IgD-negative memory B cell (primary cell): Measurements from ENCODE around the gene CUL9. TPM values are rescaled to one million over a fixed set of nuclear protein-coding genes. Genes with fewer than 3 reads are reported as not detected.
A peak's percentile ranks its signal among the peaks of the same experiment; 100 is the strongest.

ENCODE experiments used
- H3K27ac Mint-ChIP-seq, 3 donors: one replicate each; pipeline ENCODE4 v1.8.0; 2020 to 2022; ENCODE audit warnings: mild to moderate bottlenecking in 3 of 3, mixed read lengths in 3 of 3, moderate library complexity in 1 of 3
- H3K27me3 Mint-ChIP-seq: one replicate; pipeline ENCODE4 v1.8.0; 2021; ENCODE audit warnings: mixed read lengths
- H3K36me3 Mint-ChIP-seq: one replicate; pipeline ENCODE4 v1.8.0; 2020; ENCODE audit warnings: mild to moderate bottlenecking, mixed read lengths
- H3K4me1 Mint-ChIP-seq, 3 donors: one replicate each; pipeline ENCODE4 v1.8.0; 2020 to 2022; ENCODE audit warnings: mixed read lengths in 3 of 3, mild to moderate bottlenecking in 1 of 3
- H3K4me3 Mint-ChIP-seq, 4 donors: one replicate each; pipeline ENCODE4 v1.8.0; 2020 to 2022; ENCODE audit warnings: mild to moderate bottlenecking in 4 of 4, mixed read lengths in 4 of 4, moderate library complexity in 3 of 4
- H3K9me3 Mint-ChIP-seq, 3 donors: one replicate each; pipeline ENCODE4 v1.8.0; 2020 to 2021; ENCODE audit warnings: mixed read lengths in 3 of 3, mild to moderate bottlenecking in 1 of 3
- polyA plus RNA-seq: library from polyadenylated mRNA; unstranded; fragments of 300-500 nt; fragmentation: Illumina TruSeq; gene quantifications from one replicate; pipeline ENCODE4 v1.2.3, GENCODE V29; 2021

Gene CUL9
- polyA plus RNA-seq, 1 donor from 2014 or later, result 13.1 TPM

DNA sequence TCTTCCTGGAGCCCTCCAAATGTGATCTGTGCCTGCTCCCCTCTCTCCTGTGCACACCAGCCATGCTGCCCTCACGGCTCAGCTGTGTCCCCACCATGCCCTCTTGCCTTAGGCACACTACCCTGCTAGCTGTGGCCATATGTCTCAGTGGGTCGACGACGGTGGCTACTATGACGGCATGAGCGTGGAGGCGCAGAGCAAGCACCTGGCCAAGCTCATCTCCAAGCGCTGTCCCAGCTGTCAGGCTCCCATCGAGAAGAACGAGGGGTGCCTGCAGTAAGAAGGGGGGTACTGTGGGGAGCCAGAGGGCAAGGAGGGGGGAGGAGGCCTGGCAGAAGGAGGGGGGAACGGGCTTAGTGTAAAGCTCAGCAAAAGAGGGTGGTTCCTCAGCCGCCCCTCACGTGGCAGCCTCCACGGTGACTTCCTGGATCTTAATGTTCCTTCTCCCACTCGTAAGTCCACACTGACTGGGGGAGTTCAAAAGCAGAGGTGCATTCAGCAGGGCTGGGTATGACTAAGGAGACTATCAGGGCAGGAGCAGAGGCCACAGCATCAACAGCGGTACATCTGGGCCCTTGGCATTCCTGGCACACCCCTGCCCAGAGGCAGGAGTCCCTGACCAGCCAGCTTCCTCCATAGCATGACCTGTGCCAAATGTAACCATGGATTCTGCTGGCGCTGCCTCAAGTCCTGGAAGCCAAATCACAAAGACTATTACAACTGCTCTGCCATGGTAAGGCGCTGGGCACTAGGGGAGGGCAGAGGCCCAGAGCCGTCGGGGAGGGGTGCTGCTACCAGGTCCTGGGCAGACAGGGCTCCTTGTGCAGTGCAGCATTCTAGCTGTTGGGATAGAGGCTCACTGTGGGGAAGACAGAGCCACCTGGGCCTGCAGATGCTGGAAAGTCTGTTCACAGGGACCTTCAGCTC, 39.3 kb downstream of the CUL9 start:
- peaks cover 7% of the 10 kb centered on the region for H3K36me3 Mint-ChIP-seq
- peaks cover 2% of the 10 kb centered on the region for H3K27me3 Mint-ChIP-seq
- peak overlapping the region in 2 of 3 donors; percentile 39 to 97 for H3K27ac Mint-ChIP-seq
- peaks cover 19 to 24% (median 22%) of the 10 kb centered on the region in 3 donors for H3K4me1 Mint-ChIP-seq
- H3K9me3 Mint-ChIP-seq, result no peaks in the 10 kb centered on the region
- peak overlapping the region in 1 of 4 donors; percentile 20 for H3K4me3 Mint-ChIP-seq

DNA sequence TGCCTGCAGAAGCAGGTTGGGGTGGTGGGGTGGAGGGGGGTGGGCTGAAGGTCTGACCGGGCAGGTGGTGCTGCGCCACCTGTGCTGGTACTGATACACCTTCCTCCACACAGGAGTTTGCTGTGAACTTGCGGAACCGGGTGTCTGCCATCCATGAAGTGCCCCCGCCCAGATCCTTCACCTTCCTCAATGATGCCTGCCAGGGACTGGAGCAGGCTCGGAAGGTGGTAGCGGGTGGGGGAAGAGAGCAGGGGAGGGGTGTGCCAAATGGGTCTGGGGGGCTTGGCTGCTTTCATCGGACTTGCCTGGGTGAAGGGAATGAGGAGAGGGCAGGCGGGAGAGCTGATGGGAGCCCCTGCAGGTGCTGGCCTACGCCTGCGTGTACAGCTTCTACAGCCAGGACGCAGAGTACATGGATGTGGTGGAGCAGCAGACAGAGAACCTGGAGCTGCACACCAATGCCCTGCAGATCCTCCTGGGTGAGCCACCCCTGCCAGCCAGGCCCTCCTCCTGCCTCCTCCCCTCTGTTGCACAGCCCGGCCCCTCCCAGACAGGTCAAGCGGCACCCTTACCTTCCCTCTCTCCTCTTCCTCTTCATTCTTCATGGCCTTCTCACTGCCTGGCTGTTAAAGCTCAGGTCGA, 40.5 kb downstream of the CUL9 start:
- H3K27me3 Mint-ChIP-seq, result peaks cover 2% of the 10 kb centered on the region
- peak overlapping the region in 2 of 4 donors; percentile 30 to 42 for H3K4me3 Mint-ChIP-seq
- peaks cover 19 to 26% (median 20%) of the 10 kb centered on the region in 3 donors for H3K4me1 Mint-ChIP-seq
- peaks cover 3% of the 10 kb centered on the region for H3K36me3 Mint-ChIP-seq
- H3K27ac Mint-ChIP-seq, result peak overlapping the region; percentile 97 to 100 (median 100)
- H3K9me3 Mint-ChIP-seq, result no peaks in the 10 kb centered on the region

DNA sequence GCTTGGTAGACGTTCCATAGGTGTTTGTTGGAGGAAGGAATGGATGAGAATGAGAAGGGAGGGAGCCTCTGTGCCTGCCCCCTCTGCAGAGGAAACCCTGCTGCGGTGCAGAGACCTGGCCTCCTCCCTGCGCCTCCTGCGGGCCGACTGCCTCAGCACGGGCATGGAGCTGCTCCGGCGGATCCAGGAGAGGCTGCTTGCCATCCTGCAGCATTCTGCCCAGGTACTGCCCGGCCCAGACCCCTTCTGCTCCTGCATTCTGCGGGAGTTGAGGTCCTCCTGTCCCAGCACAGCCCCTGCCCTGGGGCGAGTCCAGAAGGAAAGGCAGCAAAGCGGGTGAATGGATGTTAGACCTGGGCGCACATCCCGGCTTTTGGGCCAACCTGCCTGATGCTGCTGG, 41.2 kb downstream of the CUL9 start:
- H3K9me3 Mint-ChIP-seq, result no peaks in the 10 kb centered on the region
- peaks cover 2% of the 10 kb centered on the region for H3K27me3 Mint-ChIP-seq
- H3K4me1 Mint-ChIP-seq, result peaks cover 17 to 27% (median 24%) of the 10 kb centered on the region in 3 donors
- peak overlapping the region; percentile 97 to 100 (median 100) for H3K27ac Mint-ChIP-seq
- H3K36me3 Mint-ChIP-seq, result peaks cover 3% of the 10 kb centered on the region
- H3K4me3 Mint-ChIP-seq, result peak overlapping the region in 2 of 4 donors; percentile 30 to 42

DNA sequence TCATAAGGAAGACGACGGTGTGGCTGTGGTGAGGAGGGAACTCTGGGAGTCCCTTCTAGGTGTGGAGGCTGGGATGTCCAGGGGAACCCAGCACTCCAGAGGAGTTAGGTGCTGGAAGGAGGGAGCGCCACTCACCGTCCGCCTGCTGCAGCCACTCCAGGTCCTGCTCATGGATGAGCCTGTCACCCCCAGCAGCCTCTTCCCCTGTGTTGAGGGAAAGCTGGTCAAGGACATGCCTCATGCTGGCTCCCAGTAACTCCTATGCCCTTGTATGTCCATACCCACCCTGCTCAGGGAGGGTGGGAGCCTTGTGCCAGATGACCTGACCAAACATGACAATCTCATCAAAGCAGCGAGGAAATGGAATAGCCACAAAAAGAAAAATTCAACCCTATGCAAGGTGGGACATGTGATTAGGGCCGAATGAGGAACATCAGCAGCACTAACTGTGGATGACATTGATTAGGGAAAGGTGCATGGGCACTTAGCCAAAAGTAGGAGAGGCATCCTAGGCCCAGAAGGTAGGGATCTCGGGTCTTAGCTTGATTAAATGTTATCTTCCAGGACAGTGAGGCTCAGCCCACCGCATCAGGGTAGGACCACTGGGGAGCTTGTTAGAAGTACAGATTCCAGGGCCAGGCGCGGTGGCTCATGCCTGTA, 44.3 kb downstream of the CUL9 start:
- H3K36me3 Mint-ChIP-seq, result peaks cover 4% of the 10 kb centered on the region
- H3K4me1 Mint-ChIP-seq, result peaks cover 17 to 34% (median 30%) of the 10 kb centered on the region in 3 donors
- peak overlapping the region; percentile 87 to 100 (median 97) for H3K27ac Mint-ChIP-seq
- H3K27me3 Mint-ChIP-seq, result peaks cover 2% of the 10 kb centered on the region
- H3K9me3 Mint-ChIP-seq, result no peaks in the 10 kb centered on the region
- peak overlapping the region in 3 of 4 donors; percentile 67 to 88 (median 68) for H3K4me3 Mint-ChIP-seq

DNA sequence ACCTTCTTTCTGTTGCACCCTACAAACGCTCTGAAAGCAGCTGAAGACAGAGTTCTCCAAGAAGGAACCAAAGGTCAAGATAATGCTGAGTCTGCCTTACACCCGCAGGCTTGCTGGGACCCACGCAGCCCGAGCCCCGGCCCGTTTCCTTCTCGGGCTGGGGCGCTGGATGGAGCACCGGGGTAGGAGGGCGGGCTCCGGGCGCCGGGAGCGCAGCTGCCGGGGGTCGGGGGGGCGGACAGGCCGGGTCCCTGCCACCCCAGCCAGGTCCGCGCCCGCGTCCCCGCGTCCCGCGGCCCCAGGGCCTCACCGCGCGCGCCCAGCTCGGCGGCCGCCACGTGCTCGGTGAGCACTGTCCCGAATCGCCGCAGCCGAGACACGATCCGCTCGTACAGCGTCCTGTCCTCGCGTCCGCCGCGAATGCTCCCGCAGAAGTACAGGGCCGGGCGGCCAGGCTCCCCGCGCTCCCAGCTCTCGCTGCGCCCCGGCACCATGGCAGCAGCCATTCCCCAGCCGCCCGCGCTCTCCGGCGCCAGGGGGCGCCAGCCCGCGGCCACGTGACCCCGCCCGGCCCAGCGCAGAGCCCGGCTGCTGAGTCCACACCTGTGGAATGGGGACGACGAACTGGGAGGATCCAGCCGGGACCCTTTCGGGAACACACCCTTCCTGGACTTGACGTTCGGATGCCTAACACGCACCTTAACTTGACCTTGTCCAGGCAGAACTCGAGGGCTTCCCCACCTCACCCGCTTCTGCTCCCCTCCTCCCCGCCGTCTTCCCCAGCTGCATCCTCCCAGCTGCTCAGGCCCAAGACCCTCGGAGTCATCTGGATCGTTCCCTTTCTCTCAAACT, 47.2 kb downstream of the CUL9 start, which contains the start of gene DNPH1:
Gene DNPH1 (minus strand): TSS at position 531 of the 852 bp plus-strand sequence. CDS start 25 bp downstream, at position 506.
- peak within 1 kb of the TSS; percentile 76 to 97 (median 90) for H3K27ac Mint-ChIP-seq
- peaks cover 5% of the 10 kb centered on the region for H3K27me3 Mint-ChIP-seq
- no peaks in the 10 kb centered on the region for H3K9me3 Mint-ChIP-seq
- H3K36me3 Mint-ChIP-seq, result peaks cover 1% of the 10 kb centered on the region
- peaks cover 10 to 21% (median 18%) of the 10 kb centered on the region in 3 donors for H3K4me1 Mint-ChIP-seq
- H3K4me3 Mint-ChIP-seq, result peak within 1 kb of the TSS; percentile 88 to 96 (median 91)

DNA sequence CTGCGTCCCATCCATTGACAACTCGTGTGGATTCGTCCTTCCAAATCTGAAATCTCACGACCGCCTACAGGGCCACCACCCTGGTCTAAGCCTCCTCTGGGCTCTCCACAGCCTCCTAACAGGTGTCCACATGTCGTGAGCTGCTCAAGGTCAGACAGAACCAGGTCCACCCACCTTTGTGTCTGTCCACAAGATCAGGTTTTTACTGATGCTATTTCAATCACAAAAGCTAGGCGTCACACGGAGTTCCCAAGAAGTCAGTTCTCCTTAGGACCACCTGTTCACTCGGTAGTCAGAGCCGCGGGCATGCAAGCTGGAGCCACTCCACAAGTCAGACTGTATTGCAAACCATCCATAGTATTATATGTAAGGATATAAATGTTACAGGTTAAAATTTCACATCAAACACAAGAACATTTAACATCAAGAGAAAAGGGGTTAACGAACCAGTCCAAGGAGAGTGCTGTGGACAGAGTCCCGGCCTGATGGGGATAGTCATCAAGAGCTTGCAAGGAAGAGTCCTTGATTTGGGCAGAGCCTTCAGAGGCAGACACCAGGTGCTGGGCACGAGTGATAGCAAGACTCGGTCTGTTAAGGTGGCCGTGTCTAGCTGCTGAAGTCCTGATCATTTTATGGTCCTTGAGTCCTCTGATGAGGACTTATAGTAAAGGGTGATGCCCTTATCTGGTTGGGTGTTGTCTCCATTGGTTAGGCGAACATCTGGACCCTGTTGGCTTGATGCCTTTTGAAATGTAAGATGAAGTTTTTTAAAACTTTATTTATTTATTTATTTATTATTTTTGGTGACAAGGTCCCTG, 48.0 kb downstream of the CUL9 start:
- Mint-ChIP-seq H3K36me3 (peaks cover 1% of the 10 kb centered on the region), H3K4me3 (peak overlapping the region; percentile 81 to 93 (median 86)), H3K9me3 (no peaks in the 10 kb centered on the region), H3K4me1 (peaks cover 5 to 16% (median 13%) of the 10 kb centered on the region in 3 donors), H3K27ac (peak overlapping the region; percentile 59 to 81 (median 76)), H3K27me3 (peaks cover 3% of the 10 kb centered on the region)

DNA sequence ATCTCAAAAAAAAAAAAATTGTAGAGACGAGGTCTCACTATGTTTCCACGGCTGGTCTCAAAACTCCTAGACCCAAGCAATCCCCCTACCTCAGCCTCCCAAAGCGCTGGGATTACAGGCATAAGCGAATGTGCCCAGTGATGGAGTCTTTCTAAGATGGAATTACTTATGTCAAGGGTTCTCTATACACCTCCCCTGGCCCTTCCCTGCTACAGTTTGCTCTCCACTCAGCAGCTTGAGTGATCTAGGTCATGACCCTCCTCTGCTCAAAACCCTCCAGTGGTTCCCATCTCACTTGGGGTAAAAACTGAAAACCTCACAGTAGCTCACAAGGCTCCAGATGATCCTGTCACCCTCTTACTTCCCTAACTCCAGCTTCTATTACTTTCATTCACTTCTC, 49.1 kb downstream of the CUL9 start:
- H3K4me1 Mint-ChIP-seq, result peaks cover 0 to 13% (median 12%) of the 10 kb centered on the region in 3 donors
- no peaks in the 10 kb centered on the region for H3K9me3 Mint-ChIP-seq
- H3K27ac Mint-ChIP-seq, result no peak overlapping the region
- H3K4me3 Mint-ChIP-seq, result peak overlapping the region in 1 of 4 donors; percentile 66
- peaks cover 1% of the 10 kb centered on the region for H3K36me3 Mint-ChIP-seq
- peaks cover 3% of the 10 kb centered on the region for H3K27me3 Mint-ChIP-seq

DNA sequence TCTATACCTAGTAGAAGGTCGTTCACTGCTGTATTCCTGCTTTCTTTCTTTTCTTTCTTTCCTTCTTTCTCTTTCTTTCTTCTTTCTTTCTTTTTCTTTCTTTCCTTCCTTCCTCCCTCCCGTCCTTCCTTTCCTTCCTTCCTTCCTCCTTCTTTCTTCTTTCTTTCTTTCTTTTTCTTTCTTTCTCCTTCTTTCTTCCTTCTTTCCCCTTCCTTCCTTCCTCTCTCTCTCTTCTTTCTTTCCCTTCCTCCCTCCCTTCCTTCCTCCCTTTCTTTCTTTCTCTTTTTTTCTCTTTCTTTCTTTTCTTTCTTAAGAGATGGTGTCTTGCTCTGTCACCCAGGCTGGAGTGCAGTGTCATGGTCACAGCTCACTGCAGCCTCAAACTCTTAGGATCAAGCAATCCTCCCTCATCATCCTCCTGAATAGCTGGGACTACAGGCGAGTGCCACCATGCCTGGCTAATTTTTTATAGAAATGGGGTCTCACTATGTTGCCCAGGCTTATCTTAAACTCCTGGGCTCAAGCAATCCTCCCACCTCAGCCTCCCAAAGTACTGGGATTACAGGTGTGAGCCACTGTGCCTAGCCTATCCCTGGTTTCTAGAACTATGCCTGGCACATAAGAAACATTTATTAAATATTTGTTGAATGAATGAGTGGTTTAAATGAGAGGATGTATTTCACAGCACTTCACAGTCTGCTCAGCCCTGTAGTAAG, 49.9 kb downstream of the CUL9 start:
- peak overlapping the region in 1 of 4 donors; percentile 66 for H3K4me3 Mint-ChIP-seq
- H3K27ac Mint-ChIP-seq, result no peak overlapping the region
- H3K27me3 Mint-ChIP-seq, result peaks cover 3% of the 10 kb centered on the region
- H3K36me3 Mint-ChIP-seq, result peaks cover 3% of the 10 kb centered on the region
- H3K9me3 Mint-ChIP-seq, result no peaks in the 10 kb centered on the region
- H3K4me1 Mint-ChIP-seq, result peaks cover 0 to 13% (median 8%) of the 10 kb centered on the region in 3 donors

DNA sequence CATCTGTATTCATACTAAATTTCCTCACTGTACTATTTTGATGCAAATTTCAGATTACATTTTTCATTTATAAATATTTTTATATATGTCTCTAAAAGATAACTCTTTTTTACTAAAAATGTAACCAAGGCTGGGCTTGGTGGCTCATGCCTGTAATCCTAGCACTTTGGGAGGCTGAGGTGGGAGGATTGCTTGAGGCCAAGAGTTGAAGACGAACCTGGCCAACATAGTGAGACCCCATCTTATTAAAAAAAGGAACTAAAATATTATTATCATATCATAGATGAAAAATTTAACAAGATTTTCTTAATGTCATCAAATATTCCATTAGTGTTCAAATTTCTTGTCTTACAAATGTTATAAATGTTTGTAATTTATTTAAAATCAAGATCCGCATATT, 53.8 kb downstream of the CUL9 start:
- H3K9me3 Mint-ChIP-seq, result peaks cover 2 to 5% (median 4%) of the 10 kb centered on the region in 3 donors
- H3K27ac Mint-ChIP-seq, result no peak overlapping the region
- H3K36me3 Mint-ChIP-seq, result peaks cover 1% of the 10 kb centered on the region
- no peaks in the 10 kb centered on the region for H3K4me1 Mint-ChIP-seq
- H3K27me3 Mint-ChIP-seq, result peaks cover 15% of the 10 kb centered on the region
- no peak overlapping the region for H3K4me3 Mint-ChIP-seq

DNA sequence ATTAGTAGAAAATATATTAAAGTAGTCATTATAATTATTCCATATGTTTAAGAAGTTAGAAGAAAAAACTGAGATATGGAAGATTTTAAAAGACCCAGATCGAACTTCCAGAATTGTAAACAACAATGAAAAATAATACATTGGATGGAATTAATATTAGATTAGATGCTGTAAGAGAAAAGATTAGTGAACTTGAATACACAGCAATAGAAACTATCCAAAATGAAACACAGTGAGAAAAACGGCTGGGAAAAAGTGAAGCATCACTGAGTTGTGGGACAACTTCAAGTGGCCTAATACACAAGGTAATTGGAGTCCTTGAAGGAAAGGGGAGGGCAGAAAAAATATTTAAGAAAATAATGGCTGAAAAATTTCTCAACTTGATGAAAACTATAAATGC, 57.1 kb downstream of the CUL9 start:
- peaks cover 2 to 5% (median 4%) of the 10 kb centered on the region in 3 donors for H3K9me3 Mint-ChIP-seq
- H3K4me3 Mint-ChIP-seq, result peak overlapping the region in 1 of 4 donors; percentile 6
- peaks cover 1% of the 10 kb centered on the region for H3K36me3 Mint-ChIP-seq
- no peak overlapping the region for H3K27ac Mint-ChIP-seq
- H3K4me1 Mint-ChIP-seq, result no peaks in the 10 kb centered on the region
- H3K27me3 Mint-ChIP-seq, result peaks cover 18% of the 10 kb centered on the region

DNA sequence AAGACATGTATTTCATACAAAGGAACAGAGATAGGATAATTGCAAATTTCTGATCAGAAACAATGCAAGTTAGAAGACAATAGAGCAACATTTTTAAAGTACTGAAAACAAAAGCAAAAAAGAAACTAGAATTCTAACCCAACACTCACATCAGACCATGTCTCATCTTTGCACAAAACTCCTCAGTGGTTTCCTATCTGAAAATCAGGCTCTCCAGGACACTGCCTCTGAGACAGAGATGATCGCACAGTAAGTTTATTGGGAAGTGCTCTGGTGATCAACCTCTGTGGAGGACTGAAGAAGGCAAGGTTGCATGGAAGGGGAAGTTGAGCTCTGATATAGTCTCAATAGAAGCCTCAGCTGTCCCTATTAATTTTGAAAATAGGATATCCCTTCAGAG, 59.0 kb downstream of the CUL9 start:
- Mint-ChIP-seq H3K9me3 (peaks cover 2 to 5% (median 4%) of the 10 kb centered on the region in 3 donors), H3K27ac (no peak overlapping the region), H3K36me3 (peaks cover 1% of the 10 kb centered on the region), H3K4me1 (no peaks in the 10 kb centered on the region), H3K4me3 (no peak overlapping the region), H3K27me3 (peaks cover 18% of the 10 kb centered on the region)

DNA sequence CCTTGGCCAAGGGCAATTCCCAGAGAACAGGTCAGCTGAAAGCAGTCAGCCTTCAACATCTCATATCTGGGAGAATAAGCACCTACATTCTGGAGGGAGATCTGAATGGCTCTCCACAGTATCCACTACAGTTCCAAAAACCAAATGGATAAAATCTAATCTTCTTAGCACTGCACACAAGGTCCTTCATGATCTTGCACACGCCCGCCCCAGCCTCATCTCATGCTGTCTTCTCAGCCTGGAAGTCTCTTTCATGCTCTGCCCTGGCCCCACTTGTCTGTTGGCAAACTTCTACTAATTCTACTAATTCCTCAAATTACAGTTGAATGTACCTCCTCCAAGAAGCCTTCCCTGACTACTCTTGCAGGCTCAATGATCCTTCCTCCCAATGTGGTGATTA, 59.5 kb downstream of the CUL9 start:
- Mint-ChIP-seq H3K9me3 (peaks cover 2 to 5% (median 4%) of the 10 kb centered on the region in 3 donors), H3K4me3 (no peak overlapping the region), H3K27ac (no peak overlapping the region), H3K27me3 (peaks cover 18% of the 10 kb centered on the region), H3K4me1 (peaks cover 0 to 3% (median under 1%) of the 10 kb centered on the region in 3 donors), H3K36me3 (no peaks in the 10 kb centered on the region)
